SK-N-DZ (cell line): ENCODE measurements around the gene PTCH1.

Experiments used
- DNase-seq: peaks from one replicate; pipeline ENCODE4 v3.0.0-alpha.2; 2015; ENCODE audit warnings: low spot score
- small RNA-seq, 2 experiments: library from RNA; depleted of rRNA; stranded (forward); fragments of <200 nt; gene quantifications; one replicate each; pipeline ENCODE3, GENCODE V24; 2014

Gene PTCH1

GRCh38 chr9:95406121-95406520 is 110.7 kb downstream of the PTCH1 start:
- no peak for DNase-seq

GRCh38 chr9:95399261-95399660 is 117.5 kb downstream of the PTCH1 start:
- no peak for DNase-seq

Small RNAs within 50 kb of the gene (small RNA-seq; reads per million reads assigned to genes)
- gene MT1P1: 0 reads per million in 2 experiments
